Astrocyte of the cerebellum (primary cell): Measurements from ENCODE around the gene CAMSAP2.

Experiments used
- DNase-seq: peaks from one replicate; pipeline ENCODE4 v3.0.0-alpha.2; 2011; ENCODE audit warnings: low read depth
- H3K4me3 ChIP-seq: 2 replicates; pipeline ENCODE4 v1.5.1; 2011; ENCODE audit warnings: mild to moderate bottlenecking, low read depth, low read length, moderate library complexity
- CTCF ChIP-seq: IDR thresholded peaks from 2 replicates; pipeline ENCODE4 v1.5.1; 2012; ENCODE audit warnings: low read length, low read depth, moderate library complexity, mild to moderate bottlenecking; ENCODE audit errors: missing control alignments
- in situ Hi-C: cut with HindIII; loops from 2 replicates; pipeline ENCODE4 v1.10.0; 2017; ENCODE audit warnings: low sequenced_read_pairs

Gene CAMSAP2, protein sequence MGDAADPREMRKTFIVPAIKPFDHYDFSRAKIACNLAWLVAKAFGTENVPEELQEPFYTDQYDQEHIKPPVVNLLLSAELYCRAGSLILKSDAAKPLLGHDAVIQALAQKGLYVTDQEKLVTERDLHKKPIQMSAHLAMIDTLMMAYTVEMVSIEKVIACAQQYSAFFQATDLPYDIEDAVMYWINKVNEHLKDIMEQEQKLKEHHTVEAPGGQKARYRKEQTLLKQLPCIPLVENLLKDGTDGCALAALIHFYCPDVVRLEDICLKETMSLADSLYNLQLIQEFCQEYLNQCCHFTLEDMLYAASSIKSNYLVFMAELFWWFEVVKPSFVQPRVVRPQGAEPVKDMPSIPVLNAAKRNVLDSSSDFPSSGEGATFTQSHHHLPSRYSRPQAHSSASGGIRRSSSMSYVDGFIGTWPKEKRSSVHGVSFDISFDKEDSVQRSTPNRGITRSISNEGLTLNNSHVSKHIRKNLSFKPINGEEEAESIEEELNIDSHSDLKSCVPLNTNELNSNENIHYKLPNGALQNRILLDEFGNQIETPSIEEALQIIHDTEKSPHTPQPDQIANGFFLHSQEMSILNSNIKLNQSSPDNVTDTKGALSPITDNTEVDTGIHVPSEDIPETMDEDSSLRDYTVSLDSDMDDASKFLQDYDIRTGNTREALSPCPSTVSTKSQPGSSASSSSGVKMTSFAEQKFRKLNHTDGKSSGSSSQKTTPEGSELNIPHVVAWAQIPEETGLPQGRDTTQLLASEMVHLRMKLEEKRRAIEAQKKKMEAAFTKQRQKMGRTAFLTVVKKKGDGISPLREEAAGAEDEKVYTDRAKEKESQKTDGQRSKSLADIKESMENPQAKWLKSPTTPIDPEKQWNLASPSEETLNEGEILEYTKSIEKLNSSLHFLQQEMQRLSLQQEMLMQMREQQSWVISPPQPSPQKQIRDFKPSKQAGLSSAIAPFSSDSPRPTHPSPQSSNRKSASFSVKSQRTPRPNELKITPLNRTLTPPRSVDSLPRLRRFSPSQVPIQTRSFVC (N-terminal part only)

DNA sequence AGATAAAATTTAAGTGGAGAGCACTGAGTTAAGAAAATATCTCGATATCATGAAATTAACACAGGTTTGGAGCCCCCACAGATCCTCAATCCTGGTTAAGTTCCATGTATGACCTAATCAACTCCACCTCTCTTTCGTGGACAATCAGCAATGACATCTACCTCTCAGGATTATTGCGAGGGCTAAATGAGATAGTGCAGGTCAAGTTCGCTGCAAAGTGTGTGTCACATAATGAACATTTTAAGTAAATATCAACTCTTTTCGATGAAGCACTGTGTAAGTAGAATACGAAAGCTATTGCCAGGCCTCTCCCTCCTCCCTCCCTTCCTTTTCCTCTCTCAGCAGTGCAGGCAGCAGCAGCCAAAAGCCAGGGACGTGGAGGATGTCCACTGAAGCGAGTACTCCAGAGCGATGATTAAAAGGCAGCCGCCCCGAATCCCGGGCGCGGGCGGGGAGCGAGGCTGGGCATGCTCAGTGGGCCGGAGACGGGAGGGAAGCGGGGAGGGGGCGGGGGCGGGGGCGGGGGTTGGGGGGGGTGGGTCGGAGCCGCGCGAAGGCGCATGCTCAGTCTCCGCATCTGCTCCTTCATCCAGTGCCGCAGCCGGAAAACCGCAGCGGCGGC is at the start of gene CAMSAP2:
Gene CAMSAP2 (plus strand): TSS at position 567 of the 622 bp plus-strand sequence. CDS start 935 bp downstream, outside the sequence.
- DNase-seq, result peak; percentile 84
- in situ Hi-C loops, result no loop called here

DNA sequence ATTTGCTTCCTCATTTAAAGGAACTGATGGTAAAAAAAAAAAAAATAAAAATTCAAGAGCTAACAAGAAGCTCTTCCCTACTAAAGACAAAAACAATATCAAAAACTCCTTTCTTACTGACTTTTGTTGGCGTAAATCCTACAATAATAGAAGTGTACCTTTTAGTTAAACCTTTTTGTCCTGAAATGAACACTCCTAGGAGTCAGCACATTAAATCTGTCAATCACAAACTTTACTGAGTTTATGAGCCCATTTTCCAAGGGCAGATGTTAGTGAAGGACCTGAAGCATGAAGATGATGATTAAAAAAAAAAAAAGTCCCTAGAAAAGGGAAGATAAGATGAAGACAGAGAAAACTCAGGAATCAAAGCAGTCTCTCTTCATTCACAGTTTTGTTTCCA is 46.4 kb upstream of the CAMSAP2 start:
- in situ Hi-C loops, result no loop called here
- no peak for DNase-seq
- no peak overlapping the region for H3K4me3 ChIP-seq
- TF ChIP-seq CTCF, result no peak

More for the DNA sequence above, at the start of gene CAMSAP2:
- TF ChIP-seq CTCF, result no peak
- H3K4me3 ChIP-seq, result peak within 1 kb of the TSS; percentile 98

DNA sequence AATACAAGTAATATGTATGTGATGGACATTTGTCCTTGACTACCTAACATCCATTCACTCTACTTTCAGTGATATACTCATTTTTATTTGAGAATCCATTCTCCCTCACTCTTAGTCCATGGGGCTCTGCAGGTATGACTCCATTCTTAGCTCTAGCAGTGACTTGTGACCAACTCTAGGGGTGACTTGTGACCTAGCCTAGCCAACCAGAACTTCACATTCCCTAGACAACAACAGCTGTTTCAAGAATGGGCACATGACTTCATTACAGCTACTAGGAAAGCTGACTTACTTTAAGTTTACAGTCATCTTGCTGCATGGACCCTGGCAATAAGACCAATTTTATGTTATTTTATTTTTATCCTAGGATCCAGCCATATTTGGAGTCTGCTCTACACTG is 45.4 kb upstream of the CAMSAP2 start:
- in situ Hi-C loops, result no loop called here
- H3K4me3 ChIP-seq, result no peak overlapping the region
- TF ChIP-seq CTCF, result no peak
- DNase-seq, result no peak

GRCh38 chr1:200694738-200695137 is 44.0 kb upstream of the CAMSAP2 start:
- no peak for DNase-seq
- TF ChIP-seq CTCF, result no peak
- H3K4me3 ChIP-seq, result no peak overlapping the region
- in situ Hi-C loops, result no loop called here

DNA sequence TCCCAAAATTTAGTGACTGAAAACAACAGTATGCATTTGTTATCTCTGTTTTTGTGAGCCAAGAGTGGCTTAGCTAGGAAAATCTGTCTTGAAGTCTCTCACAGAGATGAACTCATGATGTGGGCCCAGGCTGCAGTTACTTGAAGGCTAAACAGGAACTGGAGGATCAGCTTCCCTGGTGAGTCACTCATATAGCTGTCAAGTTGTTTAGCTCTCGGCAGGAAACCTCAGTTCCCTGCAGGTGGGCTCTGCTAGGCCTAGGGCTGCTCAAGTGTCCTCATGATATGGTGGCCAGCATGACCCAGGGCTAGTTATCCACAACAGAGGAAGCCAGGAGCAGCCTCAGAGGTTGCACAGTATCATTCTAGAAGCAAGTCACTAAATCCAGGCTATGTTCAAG is 38.8 kb upstream of the CAMSAP2 start:
- in situ Hi-C loops, result no loop called here
- DNase-seq, result peak; percentile 50
- TF ChIP-seq CTCF, result no peak

DNA sequence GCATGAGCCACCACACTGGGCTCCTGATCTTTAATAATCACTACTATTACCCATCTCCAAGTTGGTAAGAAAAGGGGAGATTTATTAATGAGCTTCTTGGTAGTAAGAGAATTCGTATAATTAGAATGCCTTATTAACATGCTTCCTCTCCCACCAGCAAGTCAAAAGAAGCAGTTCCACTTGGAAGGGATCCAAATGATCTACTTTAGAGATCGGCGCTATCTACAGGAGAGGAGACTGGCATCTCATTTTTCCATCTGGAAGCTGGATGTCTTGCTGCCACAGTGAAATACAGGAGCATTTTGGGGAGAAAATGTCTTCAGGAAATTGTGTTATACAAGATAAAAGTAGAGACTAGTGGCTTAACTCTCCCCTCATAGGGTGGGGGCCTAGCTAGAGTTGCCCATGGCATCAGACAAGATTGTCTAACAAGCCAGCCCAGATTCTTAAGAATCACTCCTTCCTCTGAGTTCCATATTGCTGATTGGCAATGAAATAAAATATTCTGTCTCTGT is 33.6 kb upstream of the CAMSAP2 start:
- in situ Hi-C loops, result no loop called here
- TF ChIP-seq CTCF, result no peak
- no peak for DNase-seq
- no peak overlapping the region for H3K4me3 ChIP-seq

More for the DNA sequence above, 38.8 kb upstream of the CAMSAP2 start:
- H3K4me3 ChIP-seq, result no peak overlapping the region
